ENCODE results near the gene PNPT1.
"Not testable (repeated sequence)": the region's sequence is repeated elsewhere in the genome, so short reads cannot be mapped to it uniquely, and the experiment has no call there.

The PNPT1 gene

DNA sequence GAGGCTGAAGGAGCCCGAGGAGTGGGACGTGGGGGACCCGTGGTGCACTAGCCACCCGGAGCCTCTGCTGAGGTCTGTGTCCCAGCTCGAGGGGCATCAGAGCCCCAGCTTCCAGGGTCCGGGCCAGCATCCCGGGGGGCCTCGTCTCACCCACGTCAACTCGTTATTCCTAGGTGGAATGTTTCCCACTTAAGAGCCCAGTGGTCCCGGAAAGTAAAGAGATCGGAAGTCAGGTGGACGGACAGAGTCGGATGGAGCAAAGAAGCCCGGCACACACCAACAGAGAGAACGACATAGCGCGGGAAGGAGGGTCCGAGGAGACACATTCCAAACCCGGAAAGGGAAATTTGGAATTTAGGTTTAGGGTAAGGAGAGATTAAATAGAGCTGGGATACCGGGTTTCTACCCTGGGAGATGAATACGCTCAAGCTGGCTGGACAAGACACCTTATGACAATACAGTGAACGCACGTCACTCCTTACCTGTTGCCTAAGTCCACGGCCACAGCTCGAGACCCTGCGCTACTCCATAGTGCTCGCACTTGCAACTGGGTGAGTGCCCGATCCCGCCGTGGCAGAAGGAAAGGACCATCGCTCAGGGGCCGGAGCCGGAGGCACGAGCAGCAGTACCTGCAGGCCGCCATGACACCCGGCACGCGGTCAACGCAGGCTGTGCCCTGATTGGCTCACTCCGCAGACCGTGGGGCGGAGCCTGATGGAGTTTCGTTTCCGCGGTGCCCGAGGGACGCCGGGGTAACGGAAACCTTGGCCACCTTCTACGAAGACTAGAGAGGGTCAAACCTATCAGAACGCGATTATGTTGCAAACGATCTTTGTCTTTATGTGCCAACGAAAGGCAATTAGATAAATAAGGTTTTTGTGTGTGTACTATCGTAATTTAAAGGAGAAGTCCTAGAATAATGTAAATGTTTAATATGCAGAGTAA is at the start of gene PNPT1:
Gene PNPT1 (minus strand): TSS at position 664 of the 945 bp plus-strand sequence. CDS start 21 bp downstream, at position 643.
- DNase-seq (ENCODE audit: low spot score), result peak; percentile 94

GRCh38 chr2:55742996-55743395 is 49.4 kb upstream of the PNPT1 start:
- DNase-seq (ENCODE audit: low spot score), result no peak

DNA sequence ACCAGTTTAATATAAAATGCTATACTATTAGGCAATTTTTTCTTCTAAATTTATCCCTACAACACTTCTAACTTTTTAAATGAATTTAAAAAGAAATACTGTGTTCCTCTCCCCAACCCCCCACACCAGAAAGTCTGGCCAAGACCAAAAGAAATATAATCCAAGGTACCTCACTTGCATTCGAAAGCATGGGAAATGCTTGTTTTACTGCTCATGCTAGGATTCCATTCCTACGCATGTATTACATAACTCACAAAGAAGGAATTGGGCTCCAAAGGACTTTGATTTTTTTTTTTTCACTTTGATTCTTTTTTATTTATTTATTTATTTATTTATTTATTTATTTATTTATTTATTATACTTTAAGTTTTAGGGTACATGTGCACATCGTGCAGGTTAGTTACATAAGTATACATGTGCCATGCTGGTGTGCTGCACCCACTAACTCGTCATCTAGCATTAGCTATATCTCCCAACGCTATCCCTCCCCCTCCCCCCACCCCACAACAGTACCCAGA is 42.4 kb upstream of the PNPT1 start:
- not testable (repeated sequence) for DNase-seq (ENCODE audit: low spot score)

DNA sequence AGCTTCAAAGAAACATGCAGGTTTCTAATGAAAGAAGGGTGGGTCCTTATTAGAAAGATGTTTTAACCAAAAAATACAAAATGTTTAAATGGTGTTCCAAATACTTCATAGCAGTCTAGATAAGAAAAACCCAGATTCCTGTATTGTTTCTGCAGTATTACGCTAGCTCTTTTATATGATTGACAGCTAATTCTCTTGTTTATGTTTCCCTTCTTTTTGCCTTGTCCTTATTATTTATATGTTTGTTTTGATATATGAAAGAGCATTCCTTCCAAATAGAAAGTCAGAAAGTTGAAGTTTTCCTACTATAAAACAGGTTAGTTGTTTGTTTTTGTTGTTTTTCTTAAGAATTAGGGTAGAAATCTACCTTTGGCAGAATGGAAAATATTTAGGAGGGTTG is 41.1 kb upstream of the PNPT1 start:
- DNase-seq (ENCODE audit: low spot score), result no peak

DNA sequence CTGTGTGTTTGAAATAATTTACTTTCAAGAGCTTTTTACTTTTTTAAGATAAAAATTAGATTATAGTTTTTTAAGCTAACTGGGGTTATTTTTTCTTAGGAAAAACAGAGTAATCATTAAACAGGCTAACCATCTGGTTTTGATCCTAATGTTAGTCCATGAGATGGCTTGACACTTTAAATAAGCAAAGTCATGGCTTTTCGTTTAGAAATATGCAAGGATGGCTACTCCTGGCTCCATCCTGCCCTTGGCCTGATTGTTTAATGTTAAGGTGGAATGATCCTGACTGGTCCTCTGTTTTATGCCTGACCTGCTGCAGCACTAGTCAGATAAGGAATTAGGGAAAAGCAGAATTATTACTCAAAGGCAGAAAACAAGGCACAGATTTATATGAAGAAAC is 39.7 kb upstream of the PNPT1 start:
- DNase-seq (ENCODE audit: low spot score), result no peak

DNA sequence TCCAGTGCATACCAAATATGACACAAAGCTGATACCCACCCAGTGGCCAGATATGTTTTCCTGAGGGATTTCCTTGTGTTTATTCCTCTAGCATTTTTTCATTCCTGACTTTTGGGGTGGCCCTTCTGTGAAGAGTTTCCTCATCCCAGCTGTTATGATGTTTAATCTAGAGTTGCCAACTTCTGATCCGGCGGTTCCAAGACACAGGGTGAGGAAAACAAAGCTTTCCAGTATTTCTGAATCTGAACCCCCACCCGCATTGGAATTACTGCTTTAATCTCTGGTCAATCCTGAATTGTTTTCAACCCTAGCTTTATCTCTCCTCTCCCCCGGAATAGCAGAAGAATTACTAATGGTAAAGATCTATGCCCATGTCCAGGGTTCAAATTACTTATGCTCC is 39.2 kb upstream of the PNPT1 start:
- DNase-seq (ENCODE audit: low spot score), result no peak

- no peak for DNase-seq (ENCODE audit: low spot score)
These were observed 35.6 kb upstream of the PNPT1 start for GRCh38 chr2:55729136-55729685.

- DNase-seq (ENCODE audit: low spot score), result no peak
These were observed 28.1 kb upstream of the PNPT1 start for GRCh38 chr2:55721596-55722215.

DNA sequence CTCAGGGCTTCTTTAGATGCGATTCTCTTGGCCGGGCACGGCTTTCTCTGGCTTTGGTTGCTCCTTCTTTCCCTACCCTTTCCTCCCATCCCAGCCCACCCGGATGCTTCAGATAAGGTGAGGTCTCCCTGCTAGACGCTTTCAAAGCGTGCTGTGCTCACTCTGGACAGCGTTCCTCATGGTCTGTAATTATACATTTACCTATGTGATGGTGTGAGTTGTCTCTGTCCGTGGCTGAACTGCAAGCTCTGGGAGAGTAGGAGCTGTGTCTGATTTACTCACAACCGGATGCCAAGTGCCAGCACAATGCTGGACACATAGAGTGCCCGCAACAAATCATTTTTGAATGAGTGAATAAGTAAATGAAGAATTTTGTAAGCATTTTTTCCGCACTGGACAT is 26.8 kb upstream of the PNPT1 start:
- DNase-seq (ENCODE audit: low spot score), result no peak

DNA sequence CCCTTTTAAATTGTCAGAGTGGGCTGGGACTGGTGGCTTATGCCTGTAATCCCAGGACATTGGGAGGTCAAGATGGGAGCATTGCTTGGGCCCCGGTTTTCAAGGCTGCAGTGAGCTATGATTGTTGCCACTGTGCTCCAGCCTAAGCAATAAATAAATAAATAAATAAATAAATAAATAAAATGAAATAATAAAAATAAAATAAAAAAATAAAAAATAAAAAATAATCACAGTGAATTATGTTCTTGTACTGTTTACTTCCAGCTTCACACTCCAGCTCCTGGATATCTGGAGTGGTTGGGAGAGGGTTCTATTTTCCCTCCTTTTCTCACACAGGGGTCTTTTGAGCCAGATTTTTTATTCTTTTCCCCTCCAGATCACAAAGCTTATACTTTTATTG is 26.2 kb upstream of the PNPT1 start:
- no peak for DNase-seq (ENCODE audit: low spot score)

DNA sequence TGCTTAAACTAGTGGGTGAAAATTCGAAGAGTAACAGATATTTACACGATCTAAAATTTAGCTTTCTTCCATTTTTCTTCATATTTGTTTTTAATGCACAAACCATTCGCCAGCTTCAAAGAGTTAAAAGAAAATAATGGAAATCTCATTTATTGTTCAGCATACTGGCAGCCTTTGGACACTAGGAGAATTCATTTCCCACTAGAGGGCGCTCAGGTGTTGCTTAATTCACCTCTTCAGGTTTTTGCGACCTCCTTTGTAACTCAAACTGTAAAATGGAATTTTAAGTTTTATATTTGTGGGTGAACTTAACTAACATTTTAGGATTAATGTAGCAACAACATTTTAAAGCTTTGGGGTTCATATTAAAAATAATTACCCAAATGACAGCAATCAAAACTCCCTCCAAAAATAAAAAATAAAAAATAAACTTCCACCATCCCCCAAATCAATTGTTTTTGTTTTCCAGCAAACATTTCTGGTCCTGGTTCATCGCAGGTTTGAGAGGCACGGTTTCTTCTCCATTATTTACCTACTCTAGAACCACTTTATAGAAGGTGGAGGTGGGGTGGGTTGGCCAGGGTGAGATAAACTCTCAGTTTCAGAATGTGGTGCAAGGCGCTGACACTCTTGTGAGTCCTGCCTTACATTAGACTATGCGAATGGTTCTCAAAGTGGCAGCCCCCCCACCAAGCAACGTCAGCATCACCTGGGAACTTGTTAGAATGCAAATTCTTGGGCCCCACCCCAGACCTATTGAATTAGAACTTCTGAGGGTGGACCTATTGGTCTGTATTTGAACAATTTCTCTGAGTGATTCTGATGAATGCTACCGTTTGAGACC is 24.7 kb upstream of the PNPT1 start:
- DNase-seq (ENCODE audit: low spot score), result no peak

GRCh38 chr2:55715626-55716025 is 22.0 kb upstream of the PNPT1 start:
- DNase-seq (ENCODE audit: low spot score), result no peak

GRCh38 chr2:55715178-55715577 is 21.5 kb upstream of the PNPT1 start:
- DNase-seq (ENCODE audit: low spot score), result not testable (repeated sequence)

DNA sequence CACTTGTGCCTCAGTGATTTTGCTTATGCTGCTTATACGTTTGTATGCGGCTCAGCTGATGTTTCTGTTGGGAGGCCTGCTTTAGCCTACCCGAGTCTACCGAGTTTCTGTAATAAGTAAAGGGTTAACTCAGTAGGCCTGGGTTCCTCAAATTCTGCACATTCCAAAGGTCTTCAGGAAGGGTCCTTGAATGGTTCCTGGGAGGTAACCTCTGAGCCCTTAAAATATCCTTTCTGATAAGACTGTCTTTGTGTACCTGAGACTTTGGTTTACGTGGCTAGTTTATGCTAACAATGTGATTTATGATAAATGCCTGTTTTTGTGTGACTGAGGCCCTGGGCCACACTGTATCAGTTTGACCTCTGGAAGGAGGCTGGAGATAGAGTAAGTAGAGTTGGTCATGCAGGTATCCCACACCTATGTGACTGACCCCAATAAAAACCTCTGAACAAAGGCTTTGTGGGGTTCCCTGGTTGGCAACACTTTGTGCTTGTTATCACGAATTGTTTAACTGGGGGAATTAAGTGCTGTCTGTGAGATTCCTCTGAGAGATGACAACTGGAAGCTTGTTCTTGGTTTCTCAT is 18.9 kb upstream of the PNPT1 start:
- no peak for DNase-seq (ENCODE audit: low spot score)

GRCh38 chr2:55710025-55710424 is 16.4 kb upstream of the PNPT1 start:
- DNase-seq (ENCODE audit: low spot score), result no peak

- DNase-seq (ENCODE audit: low spot score), result no peak
These were observed 14.1 kb upstream of the PNPT1 start for GRCh38 chr2:55707751-55708150.

GRCh38 chr2:55706258-55706657 is 12.6 kb upstream of the PNPT1 start:
- DNase-seq (ENCODE audit: low spot score), result not testable (repeated sequence)

GRCh38 chr2:55705027-55705653 is 11.5 kb upstream of the PNPT1 start:
- DNase-seq (ENCODE audit: low spot score), result no peak

GRCh38 chr2:55703350-55703749 is 9.7 kb upstream of the PNPT1 start:
- no peak for DNase-seq (ENCODE audit: low spot score)

GRCh38 chr2:55692740-55693139 is 904 bp downstream of the PNPT1 start:
- not testable (repeated sequence) for DNase-seq (ENCODE audit: low spot score)

GRCh38 chr2:55672630-55673029 is 21.0 kb downstream of the PNPT1 start:
- DNase-seq (ENCODE audit: low spot score), result no peak

All from ecto neural progenitor cell (in vitro differentiated cells).